HepG2 (cell line): ENCODE results near the gene FGF18. TPM values are rescaled to one million over a fixed set of nuclear protein-coding genes. Genes with fewer than 3 reads are reported as not detected.

ENCODE experiments used
- BCL3 ChIP-seq: sonication (generic); formaldehyde crosslinking; IDR thresholded peaks from 2 replicates; pipeline ENCODE4 v1.5.1; 2020; ENCODE audit warnings: mild to moderate bottlenecking, missing genetic modification reagents, moderate library complexity
- EZH2 ChIP-seq: conservative IDR thresholded peaks from 2 replicates; pipeline ENCODE4 v1.6.1; 2012; ENCODE audit warnings: mild to moderate bottlenecking, low read depth, low read length, moderate library complexity
- NRL ChIP-seq: sonication (generic); formaldehyde crosslinking; IDR thresholded peaks from 2 replicates; pipeline ENCODE4 v1.5.0; 2020; ENCODE audit warnings: missing genetic modification reagents, mild to moderate bottlenecking, moderate library complexity, borderline replicate concordance
- POLR2AphosphoS2 ChIP-seq: IDR thresholded peaks from 2 replicates; pipeline ENCODE4 v1.6.1; 2011; ENCODE audit warnings: low read depth, low read length, improper control_type of control experiment
- PRMT3 ChIP-seq: sonication (generic); formaldehyde crosslinking; IDR thresholded peaks from 2 replicates; pipeline ENCODE4 v1.8.1; 2022; ENCODE audit warnings: low read depth, mild to moderate bottlenecking, moderate library complexity, missing genetic modification reagents, borderline replicate concordance
- ZBTB7B ChIP-seq: sonication (generic); formaldehyde crosslinking; IDR thresholded peaks from 2 replicates; pipeline ENCODE4 v1.4.0; 2020; ENCODE audit warnings: missing genetic modification reagents
- ZNF18 ChIP-seq: sonication (generic); formaldehyde crosslinking; IDR thresholded peaks from 2 replicates; pipeline ENCODE4 v1.8.0; 2022; ENCODE audit warnings: mild to moderate bottlenecking, missing genetic modification reagents; ENCODE audit not compliant: insufficient replicate concordance
- ZNF513 ChIP-seq: sonication (generic); formaldehyde crosslinking; conservative IDR thresholded peaks from 2 replicates; pipeline ENCODE4 v1.5.0; 2020; ENCODE audit warnings: missing genetic modification reagents
- ZNF572 ChIP-seq: sonication (generic); formaldehyde crosslinking; IDR thresholded peaks from 2 replicates; pipeline ENCODE4 v1.5.1; 2020; ENCODE audit warnings: mild to moderate bottlenecking, missing genetic modification reagents
- ZNF619 ChIP-seq: sonication (generic); formaldehyde crosslinking; IDR thresholded peaks from 2 replicates; pipeline ENCODE4 v1.4.0; 2020; ENCODE audit warnings: mild to moderate bottlenecking, missing genetic modification reagents
- ZNF724P ChIP-seq: sonication (generic); formaldehyde crosslinking; IDR thresholded peaks from 2 replicates; pipeline ENCODE4 v1.8.0; 2022; ENCODE audit warnings: missing genetic modification reagents, borderline replicate concordance
- ZSCAN30 ChIP-seq: sonication (generic); formaldehyde crosslinking; IDR thresholded peaks from 2 replicates; pipeline ENCODE4 v1.5.0; 2020; ENCODE audit warnings: mild to moderate bottlenecking, missing genetic modification reagents
- polyA plus RNA-seq, 8 experiments: library from polyadenylated mRNA; depleted of rRNA in 3 of 8; stranded (reverse) in 7 of 8; unstranded in 1 of 8; fragments of >200 nt; fragmentation: Illumina TruSeq in 4 of 8; extraction: Trizol in 4 of 8; gene quantifications; 2 replicates each; pipeline versions ENCODE4 v1.2.1 to v1.2.3, GENCODE V29; 2011 to 2016; ENCODE audit warnings: low read depth in 4 of 8, missing spikeins in 1 of 8, mixed read lengths in 1 of 8; ENCODE audit not compliant: insufficient read depth in 1 of 8
- total RNA-seq, 5 experiments: library from RNA; depleted of rRNA; stranded (reverse); fragments of >200 nt; fragmentation: Illumina TruSeq; extraction: Trizol; gene quantifications; 2 replicates each; pipeline ENCODE4 v1.2.3, GENCODE V29; 2016; ENCODE audit warnings: low read depth in 1 of 5
- TF ChIP-seq, protein P1 (sequence below): IDR thresholded peaks from 2 replicates; pipeline ENCODE4 v1.4.0; 2020; ENCODE audit warnings: mild to moderate bottlenecking, missing genetic modification reagents
- TF ChIP-seq, protein P2 (sequence below): sonication (generic); formaldehyde crosslinking; IDR thresholded peaks from 2 replicates; pipeline ENCODE4 v1.8.1; 2023; ENCODE audit warnings: missing genetic modification reagents, inconsistent platforms, borderline replicate concordance
- TF ChIP-seq, protein P3 (sequence below): sonication (generic); formaldehyde crosslinking; IDR thresholded peaks from 2 replicates; pipeline ENCODE4 v1.4.0; 2020; ENCODE audit warnings: low read depth, mild to moderate bottlenecking, missing genetic modification reagents
- TF ChIP-seq, protein P4 (sequence below): sonication (generic); formaldehyde crosslinking; IDR thresholded peaks from 2 replicates; pipeline ENCODE4 v1.9.0; 2022; ENCODE audit warnings: low read depth, missing genetic modification reagents

FGF18 gene
- total and polyA plus RNA-seq, 2 of the 13 experiments (the other 11 are each of a cell fraction or from before 2014, with no cell fraction given) = not detected

- TF ChIP-seq, protein P1, sequence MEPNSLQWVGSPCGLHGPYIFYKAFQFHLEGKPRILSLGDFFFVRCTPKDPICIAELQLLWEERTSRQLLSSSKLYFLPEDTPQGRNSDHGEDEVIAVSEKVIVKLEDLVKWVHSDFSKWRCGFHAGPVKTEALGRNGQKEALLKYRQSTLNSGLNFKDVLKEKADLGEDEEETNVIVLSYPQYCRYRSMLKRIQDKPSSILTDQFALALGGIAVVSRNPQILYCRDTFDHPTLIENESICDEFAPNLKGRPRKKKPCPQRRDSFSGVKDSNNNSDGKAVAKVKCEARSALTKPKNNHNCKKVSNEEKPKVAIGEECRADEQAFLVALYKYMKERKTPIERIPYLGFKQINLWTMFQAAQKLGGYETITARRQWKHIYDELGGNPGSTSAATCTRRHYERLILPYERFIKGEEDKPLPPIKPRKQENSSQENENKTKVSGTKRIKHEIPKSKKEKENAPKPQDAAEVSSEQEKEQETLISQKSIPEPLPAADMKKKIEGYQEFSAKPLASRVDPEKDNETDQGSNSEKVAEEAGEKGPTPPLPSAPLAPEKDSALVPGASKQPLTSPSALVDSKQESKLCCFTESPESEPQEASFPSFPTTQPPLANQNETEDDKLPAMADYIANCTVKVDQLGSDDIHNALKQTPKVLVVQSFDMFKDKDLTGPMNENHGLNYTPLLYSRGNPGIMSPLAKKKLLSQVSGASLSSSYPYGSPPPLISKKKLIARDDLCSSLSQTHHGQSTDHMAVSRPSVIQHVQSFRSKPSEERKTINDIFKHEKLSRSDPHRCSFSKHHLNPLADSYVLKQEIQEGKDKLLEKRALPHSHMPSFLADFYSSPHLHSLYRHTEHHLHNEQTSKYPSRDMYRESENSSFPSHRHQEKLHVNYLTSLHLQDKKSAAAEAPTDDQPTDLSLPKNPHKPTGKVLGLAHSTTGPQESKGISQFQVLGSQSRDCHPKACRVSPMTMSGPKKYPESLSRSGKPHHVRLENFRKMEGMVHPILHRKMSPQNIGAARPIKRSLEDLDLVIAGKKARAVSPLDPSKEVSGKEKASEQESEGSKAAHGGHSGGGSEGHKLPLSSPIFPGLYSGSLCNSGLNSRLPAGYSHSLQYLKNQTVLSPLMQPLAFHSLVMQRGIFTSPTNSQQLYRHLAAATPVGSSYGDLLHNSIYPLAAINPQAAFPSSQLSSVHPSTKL = no peak
- TF ChIP-seq POLR2AphosphoS2 (no peak), NRL (CRISPR knock-in tag) (no peak), ZBTB7B (CRISPR knock-in tag) (no peak), ZNF513 (CRISPR knock-in tag) (no peak), ZNF572 (CRISPR knock-in tag) (no peak), ZSCAN30 (CRISPR knock-in tag) (no peak), PRMT3 (CRISPR knock-in tag) (no peak), ZNF619 (no peak), ZNF18 (CRISPR knock-in tag) (no peak), EZH2 (no peak), BCL3 (CRISPR knock-in tag) (no peak), ZNF724P (peak; percentile 12; the same call in 1 of the 2 replicates)
- TF ChIP-seq, protein P2, sequence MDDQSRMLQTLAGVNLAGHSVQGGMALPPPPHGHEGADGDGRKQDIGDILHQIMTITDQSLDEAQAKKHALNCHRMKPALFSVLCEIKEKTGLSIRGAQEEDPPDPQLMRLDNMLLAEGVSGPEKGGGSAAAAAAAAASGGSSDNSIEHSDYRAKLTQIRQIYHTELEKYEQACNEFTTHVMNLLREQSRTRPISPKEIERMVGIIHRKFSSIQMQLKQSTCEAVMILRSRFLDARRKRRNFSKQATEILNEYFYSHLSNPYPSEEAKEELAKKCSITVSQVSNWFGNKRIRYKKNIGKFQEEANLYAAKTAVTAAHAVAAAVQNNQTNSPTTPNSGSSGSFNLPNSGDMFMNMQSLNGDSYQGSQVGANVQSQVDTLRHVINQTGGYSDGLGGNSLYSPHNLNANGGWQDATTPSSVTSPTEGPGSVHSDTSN (CRISPR knock-in tag) = 0 out of 2 replicates have a peak, but pooled peaks have one; percentile 8
- TF ChIP-seq, protein P3, sequence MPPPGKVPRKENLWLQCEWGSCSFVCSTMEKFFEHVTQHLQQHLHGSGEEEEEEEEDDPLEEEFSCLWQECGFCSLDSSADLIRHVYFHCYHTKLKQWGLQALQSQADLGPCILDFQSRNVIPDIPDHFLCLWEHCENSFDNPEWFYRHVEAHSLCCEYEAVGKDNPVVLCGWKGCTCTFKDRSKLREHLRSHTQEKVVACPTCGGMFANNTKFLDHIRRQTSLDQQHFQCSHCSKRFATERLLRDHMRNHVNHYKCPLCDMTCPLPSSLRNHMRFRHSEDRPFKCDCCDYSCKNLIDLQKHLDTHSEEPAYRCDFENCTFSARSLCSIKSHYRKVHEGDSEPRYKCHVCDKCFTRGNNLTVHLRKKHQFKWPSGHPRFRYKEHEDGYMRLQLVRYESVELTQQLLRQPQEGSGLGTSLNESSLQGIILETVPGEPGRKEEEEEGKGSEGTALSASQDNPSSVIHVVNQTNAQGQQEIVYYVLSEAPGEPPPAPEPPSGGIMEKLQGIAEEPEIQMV = 0 out of 2 replicates have a peak, but pooled peaks have one; percentile 7
- TF ChIP-seq, protein P4, sequence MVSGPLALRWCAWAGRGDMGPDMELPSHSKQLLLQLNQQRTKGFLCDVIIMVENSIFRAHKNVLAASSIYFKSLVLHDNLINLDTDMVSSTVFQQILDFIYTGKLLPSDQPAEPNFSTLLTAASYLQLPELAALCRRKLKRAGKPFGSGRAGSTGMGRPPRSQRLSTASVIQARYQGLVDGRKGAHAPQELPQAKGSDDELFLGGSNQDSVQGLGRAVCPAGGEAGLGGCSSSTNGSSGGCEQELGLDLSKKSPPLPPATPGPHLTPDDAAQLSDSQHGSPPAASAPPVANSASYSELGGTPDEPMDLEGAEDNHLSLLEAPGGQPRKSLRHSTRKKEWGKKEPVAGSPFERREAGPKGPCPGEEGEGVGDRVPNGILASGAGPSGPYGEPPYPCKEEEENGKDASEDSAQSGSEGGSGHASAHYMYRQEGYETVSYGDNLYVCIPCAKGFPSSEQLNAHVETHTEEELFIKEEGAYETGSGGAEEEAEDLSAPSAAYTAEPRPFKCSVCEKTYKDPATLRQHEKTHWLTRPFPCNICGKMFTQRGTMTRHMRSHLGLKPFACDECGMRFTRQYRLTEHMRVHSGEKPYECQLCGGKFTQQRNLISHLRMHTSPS (CRISPR knock-in tag) = no peak
These were observed 30.7 kb upstream of the FGF18 start (continued) for GRCh38 chr5:171388816-171389168.
